ENCODE measurements around the gene TMEM43.

The TMEM43 gene

DNA sequence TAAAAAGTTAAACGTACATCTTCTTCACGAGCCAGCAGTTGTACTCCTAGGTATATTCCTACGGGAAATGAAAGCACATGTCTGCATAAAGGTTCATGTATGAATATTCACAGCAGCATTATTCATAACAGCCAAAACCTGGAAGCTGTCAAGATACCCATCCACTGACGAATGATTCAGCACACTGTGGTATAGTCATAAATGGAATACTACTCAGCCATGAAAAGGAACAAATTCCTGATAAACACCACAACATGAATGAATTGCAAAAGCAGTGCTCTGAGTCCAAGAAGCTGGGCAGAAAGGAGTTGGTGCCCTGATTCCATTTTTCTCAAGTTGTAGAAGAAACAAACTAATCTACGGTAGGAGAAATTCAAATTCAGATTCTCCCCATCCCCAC lies 3.9 kb downstream of the TMEM43 start:
- no peak overlapping the region for H3K4me3 Mint-ChIP-seq
- H3K9me3 Mint-ChIP-seq = no peaks in the 10 kb centered on the region
- H3K36me3 Mint-ChIP-seq (ENCODE audit: low read depth) = peaks cover 48% of the 10 kb centered on the region
- H3K27ac Mint-ChIP-seq = no peak overlapping the region
- no peaks in the 10 kb centered on the region for H3K27me3 Mint-ChIP-seq (ENCODE audit: low read depth)
- peaks cover 38% of the 10 kb centered on the region for H3K4me1 Mint-ChIP-seq (ENCODE audit: low read depth)

DNA sequence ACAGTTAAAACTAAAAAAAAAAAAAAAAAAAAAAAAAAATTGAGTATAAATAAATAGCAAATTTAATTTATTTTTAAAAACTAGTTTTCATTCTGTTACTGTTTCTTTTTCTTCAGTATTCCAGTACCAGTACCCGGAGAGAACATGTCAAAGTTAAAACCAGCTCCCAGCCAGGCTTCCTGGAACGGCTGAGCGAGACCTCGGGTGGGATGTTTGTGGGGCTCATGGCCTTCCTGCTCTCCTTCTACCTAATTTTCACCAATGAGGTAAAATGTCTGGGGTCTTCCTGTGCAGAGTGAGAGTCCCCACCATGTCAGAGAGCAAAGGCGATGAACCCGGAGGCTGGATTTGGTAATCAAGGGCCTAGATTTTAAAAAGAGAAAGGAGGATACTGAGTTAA lies 4.4 kb downstream of the TMEM43 start:
- Mint-ChIP-seq H3K36me3 (ENCODE audit: low read depth) (peaks cover 48% of the 10 kb centered on the region), H3K4me3 (no peak overlapping the region), H3K9me3 (no peaks in the 10 kb centered on the region), H3K4me1 (ENCODE audit: low read depth) (peaks cover 34% of the 10 kb centered on the region), H3K27ac (no peak overlapping the region), H3K27me3 (ENCODE audit: low read depth) (no peaks in the 10 kb centered on the region)

DNA sequence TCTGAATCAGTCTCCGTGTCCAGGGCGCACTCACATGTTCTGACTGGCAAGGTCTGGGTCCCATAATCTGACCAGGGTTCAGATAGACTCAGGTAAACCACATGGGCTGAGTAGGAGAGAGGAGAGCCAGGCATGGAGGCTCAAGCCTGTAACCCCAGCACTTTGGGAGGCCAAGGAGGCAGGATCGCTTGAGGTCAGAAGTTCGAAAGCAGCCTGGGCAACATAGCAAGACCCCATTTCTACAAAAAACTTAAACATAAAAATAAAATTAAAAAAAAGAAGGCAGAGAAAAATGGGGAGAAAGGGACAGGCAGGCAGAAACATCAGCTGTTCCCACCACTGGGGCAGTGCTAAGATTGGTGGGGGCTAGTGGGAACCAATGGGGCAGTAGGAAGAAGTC lies 5.4 kb downstream of the TMEM43 start:
- Mint-ChIP-seq H3K36me3 (ENCODE audit: low read depth) (peaks cover 48% of the 10 kb centered on the region), H3K4me1 (ENCODE audit: low read depth) (peaks cover 34% of the 10 kb centered on the region), H3K27ac (no peak overlapping the region), H3K9me3 (no peaks in the 10 kb centered on the region), H3K4me3 (no peak overlapping the region), H3K27me3 (ENCODE audit: low read depth) (no peaks in the 10 kb centered on the region)

DNA sequence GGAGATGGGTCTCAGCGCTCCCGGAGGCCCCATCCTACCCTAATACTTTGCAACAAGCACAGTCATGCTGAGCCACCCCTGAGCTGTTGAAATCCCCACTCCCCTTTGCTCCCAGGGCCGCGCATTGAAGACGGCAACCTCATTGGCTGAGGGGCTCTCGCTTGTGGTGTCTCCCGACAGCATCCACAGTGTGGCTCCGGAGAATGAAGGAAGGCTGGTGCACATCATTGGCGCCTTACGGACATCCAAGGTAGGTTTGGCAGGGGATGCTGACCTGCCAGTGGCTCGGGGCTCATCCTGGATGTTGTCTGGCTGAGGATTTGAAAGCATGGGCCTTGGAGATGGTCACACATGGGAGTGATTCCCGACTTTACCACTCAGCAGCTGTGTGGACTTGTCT lies 5.9 kb downstream of the TMEM43 start:
- Mint-ChIP-seq H3K4me3 (no peak overlapping the region), H3K36me3 (ENCODE audit: low read depth) (peaks cover 50% of the 10 kb centered on the region), H3K27ac (no peak overlapping the region), H3K9me3 (no peaks in the 10 kb centered on the region), H3K27me3 (ENCODE audit: low read depth) (no peaks in the 10 kb centered on the region), H3K4me1 (ENCODE audit: low read depth) (peaks cover 33% of the 10 kb centered on the region)

DNA sequence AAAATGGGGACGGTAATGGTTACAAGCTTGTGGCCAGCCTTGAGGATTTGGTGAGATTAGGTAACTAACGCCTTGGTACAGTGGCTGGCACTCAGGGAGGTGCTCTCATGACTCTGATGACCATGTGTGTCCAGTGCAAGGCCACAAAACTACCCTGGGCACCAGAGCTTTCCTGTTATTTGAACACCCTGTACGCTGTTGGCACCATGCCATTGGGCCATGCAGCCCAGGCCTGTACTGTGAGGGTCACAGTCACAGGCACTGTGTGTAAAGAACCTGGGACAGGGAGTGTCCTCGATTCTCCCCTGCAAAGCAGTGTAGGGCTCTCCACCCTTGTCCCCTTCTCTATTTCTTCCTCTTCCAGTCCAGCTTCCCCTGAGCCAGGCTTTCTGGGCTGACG lies 6.3 kb downstream of the TMEM43 start:
- Mint-ChIP-seq H3K4me3 (no peak overlapping the region), H3K27me3 (ENCODE audit: low read depth) (no peaks in the 10 kb centered on the region), H3K9me3 (no peaks in the 10 kb centered on the region), H3K4me1 (ENCODE audit: low read depth) (peaks cover 29% of the 10 kb centered on the region), H3K27ac (no peak overlapping the region), H3K36me3 (ENCODE audit: low read depth) (peaks cover 55% of the 10 kb centered on the region)

DNA sequence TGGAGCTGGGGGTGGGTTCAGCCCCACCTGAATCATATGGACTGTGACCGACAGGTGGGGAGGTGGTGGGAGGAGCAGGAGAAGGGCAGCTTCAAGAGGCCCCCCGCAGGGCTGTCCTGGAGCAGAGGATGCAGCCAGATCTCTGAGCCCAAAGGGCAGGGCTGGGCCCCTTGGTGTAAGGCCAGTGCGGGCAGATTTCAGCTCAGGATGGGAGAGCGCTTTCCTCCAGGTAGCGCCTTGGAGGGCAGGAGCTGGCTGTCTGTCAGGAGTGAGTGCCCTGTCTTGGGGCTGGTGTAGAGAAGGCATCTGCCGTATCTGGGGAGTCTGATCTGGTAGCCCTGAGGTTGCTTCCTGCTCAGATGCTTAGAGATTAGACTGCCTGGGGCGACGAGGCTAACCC lies 7.3 kb downstream of the TMEM43 start:
- Mint-ChIP-seq H3K9me3 (no peaks in the 10 kb centered on the region), H3K4me1 (ENCODE audit: low read depth) (peaks cover 20% of the 10 kb centered on the region), H3K27me3 (ENCODE audit: low read depth) (no peaks in the 10 kb centered on the region), H3K27ac (no peak overlapping the region), H3K4me3 (no peak overlapping the region), H3K36me3 (ENCODE audit: low read depth) (peaks cover 53% of the 10 kb centered on the region)

DNA sequence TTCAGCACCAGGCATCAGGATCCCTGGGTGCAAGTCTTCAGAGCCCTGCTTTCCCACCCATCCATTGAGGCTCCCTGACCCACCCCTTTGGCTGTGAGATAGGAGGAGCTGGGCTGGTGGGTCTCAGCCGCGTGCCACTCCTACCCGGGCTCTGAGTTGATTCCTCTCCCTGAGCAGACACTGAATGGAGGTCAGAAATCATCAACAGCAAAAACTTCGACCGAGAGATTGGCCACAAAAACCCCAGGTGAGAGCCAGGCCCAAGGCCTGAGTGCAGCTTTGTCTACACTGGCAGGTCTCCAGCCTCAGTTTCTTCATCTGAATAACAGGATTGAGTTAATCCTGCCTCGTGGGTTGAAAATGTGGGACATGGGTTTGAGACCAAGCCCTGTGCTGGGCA lies 7.8 kb downstream of the TMEM43 start:
- peak overlapping the region; percentile 11 for H3K27ac Mint-ChIP-seq

DNA sequence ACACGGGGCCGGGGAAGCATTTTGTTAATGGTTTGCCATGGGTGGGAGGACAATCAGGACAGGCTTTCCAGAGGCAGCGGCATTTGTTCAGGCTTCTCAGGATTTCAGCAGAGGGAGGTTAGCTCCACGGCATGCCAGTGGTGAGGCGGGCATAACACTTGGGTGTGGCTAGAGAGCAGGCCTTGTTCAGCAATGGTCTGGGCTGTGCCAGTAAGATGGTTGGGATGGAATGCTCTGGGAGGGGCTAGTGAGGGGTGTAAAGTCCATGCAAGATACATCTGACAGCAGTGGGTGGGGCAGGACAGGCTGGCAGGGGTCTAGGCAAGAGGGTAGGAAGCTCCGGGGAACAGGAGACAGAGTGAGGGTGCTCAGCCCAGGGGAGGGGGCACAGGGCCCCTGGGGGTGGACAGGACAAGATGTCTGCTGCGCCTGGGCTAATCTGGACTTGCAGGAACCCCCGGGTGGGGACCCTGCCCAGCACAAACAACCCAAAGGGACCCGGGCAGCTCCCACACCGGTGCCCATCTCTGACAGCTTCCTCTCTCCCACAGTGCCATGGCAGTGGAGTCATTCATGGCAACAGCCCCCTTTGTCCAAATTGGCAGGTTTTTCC lies 8.4 kb downstream of the TMEM43 start:
- Mint-ChIP-seq H3K4me1 (ENCODE audit: low read depth) (peaks cover 10% of the 10 kb centered on the region), H3K4me3 (no peak overlapping the region), H3K9me3 (no peaks in the 10 kb centered on the region), H3K27ac (peak overlapping the region; percentile 11), H3K36me3 (ENCODE audit: low read depth) (peaks cover 42% of the 10 kb centered on the region), H3K27me3 (ENCODE audit: low read depth) (no peaks in the 10 kb centered on the region)

More for the DNA sequence above, 7.8 kb downstream of the TMEM43 start:
- H3K36me3 Mint-ChIP-seq (ENCODE audit: low read depth) = peaks cover 48% of the 10 kb centered on the region
- H3K4me3 Mint-ChIP-seq = no peak overlapping the region
- peaks cover 16% of the 10 kb centered on the region for H3K4me1 Mint-ChIP-seq (ENCODE audit: low read depth)
- no peaks in the 10 kb centered on the region for H3K27me3 Mint-ChIP-seq (ENCODE audit: low read depth)
- H3K9me3 Mint-ChIP-seq = no peaks in the 10 kb centered on the region

DNA sequence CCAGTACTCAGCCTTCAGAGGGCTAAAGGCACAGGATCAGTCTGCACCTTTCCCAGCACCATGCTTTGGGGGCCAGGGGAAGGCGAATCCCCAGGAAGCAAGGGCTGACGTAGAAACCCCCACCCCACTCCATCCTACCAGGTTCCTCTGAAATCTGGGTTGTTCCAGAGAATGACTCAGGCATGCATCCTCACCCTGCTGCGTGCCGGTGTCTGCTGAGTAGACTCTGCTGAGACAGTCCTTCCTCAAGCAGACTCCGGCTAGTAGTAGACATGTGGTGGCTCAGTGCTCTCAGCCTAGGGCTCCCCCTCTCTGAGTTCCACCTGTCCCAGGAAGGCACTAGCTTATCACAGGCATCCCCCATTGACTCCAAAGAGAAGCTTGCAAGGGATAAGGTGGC lies 9.0 kb downstream of the TMEM43 start:
- H3K4me3 Mint-ChIP-seq = no peak overlapping the region
- H3K36me3 Mint-ChIP-seq (ENCODE audit: low read depth) = peaks cover 39% of the 10 kb centered on the region
- no peak overlapping the region for H3K27ac Mint-ChIP-seq
- H3K4me1 Mint-ChIP-seq (ENCODE audit: low read depth) = peaks cover 5% of the 10 kb centered on the region
- no peaks in the 10 kb centered on the region for H3K9me3 Mint-ChIP-seq
- no peaks in the 10 kb centered on the region for H3K27me3 Mint-ChIP-seq (ENCODE audit: low read depth)

DNA sequence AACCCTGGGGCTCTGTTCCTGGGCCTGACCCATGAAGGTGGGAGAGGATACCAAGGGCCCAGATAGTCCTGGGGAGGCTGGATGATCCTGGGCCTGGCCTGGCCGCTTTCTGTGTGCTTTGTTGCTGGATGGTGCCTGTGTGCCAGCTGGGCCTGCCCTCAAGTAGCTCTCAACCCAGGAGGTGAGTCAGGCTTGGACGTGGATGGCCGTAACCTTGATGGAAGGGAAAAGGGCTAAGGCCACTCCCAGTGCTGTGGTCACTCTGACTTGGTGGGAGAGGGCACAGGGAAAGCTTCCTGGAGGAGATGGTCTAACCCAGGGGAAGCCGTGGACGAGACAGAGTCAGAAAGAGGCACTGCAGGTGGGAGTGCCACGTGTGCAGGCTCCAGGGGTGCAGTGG lies 9.4 kb downstream of the TMEM43 start:
- Mint-ChIP-seq H3K9me3 (no peaks in the 10 kb centered on the region), H3K4me1 (ENCODE audit: low read depth) (peaks cover 5% of the 10 kb centered on the region), H3K36me3 (ENCODE audit: low read depth) (peaks cover 36% of the 10 kb centered on the region), H3K27ac (no peak overlapping the region), H3K27me3 (ENCODE audit: low read depth) (no peaks in the 10 kb centered on the region), H3K4me3 (no peak overlapping the region)

DNA sequence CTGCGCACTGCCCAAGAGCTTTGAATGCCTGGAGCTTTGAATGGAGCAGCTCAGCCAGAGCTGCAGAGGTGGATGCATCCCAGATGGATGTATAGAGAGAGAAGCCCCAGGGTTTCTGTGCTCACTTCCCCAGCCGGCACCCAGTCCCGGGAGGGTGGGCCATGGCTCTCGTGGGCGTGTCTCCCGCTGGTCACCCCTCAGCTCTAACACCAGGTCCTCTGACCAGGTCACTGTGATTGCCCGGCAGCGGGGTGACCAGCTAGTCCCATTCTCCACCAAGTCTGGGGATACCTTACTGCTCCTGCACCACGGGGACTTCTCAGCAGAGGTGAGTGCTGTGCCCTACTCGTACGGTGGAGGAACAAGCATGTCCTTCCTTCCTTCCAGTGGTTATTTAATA lies 10.7 kb downstream of the TMEM43 start:
- H3K4me3 Mint-ChIP-seq = no peak overlapping the region
- no peaks in the 10 kb centered on the region for H3K27me3 Mint-ChIP-seq (ENCODE audit: low read depth)
- H3K27ac Mint-ChIP-seq = no peak overlapping the region
- H3K4me1 Mint-ChIP-seq (ENCODE audit: low read depth) = peaks cover 3% of the 10 kb centered on the region
- peaks cover 33% of the 10 kb centered on the region for H3K36me3 Mint-ChIP-seq (ENCODE audit: low read depth)
- H3K9me3 Mint-ChIP-seq = no peaks in the 10 kb centered on the region

DNA sequence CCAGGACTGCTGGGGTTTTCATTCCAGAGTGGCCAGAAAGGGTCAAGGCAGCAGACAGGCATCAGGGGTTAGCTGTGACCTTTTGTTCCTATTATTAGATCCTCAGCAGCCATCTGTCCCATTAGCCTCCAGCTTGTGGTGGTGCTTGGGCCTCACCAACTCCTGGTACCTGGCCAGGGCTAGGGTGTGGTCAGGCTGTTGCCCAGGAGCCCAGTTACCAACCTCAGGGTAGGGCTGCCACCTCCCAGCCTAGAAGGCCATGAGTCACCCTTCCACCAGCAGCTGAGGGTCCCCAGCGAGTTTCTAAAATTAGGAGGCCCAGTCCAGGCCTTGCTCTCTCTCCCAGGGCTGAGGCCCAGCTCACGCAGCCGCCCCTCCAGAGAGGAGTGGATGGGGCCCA lies 12.2 kb downstream of the TMEM43 start:
- H3K27me3 Mint-ChIP-seq (ENCODE audit: low read depth) = no peaks in the 10 kb centered on the region
- H3K36me3 Mint-ChIP-seq (ENCODE audit: low read depth) = peaks cover 31% of the 10 kb centered on the region
- H3K4me1 Mint-ChIP-seq (ENCODE audit: low read depth) = peaks cover 6% of the 10 kb centered on the region
- no peak overlapping the region for H3K4me3 Mint-ChIP-seq
- H3K27ac Mint-ChIP-seq = no peak overlapping the region
- H3K9me3 Mint-ChIP-seq = no peaks in the 10 kb centered on the region

DNA sequence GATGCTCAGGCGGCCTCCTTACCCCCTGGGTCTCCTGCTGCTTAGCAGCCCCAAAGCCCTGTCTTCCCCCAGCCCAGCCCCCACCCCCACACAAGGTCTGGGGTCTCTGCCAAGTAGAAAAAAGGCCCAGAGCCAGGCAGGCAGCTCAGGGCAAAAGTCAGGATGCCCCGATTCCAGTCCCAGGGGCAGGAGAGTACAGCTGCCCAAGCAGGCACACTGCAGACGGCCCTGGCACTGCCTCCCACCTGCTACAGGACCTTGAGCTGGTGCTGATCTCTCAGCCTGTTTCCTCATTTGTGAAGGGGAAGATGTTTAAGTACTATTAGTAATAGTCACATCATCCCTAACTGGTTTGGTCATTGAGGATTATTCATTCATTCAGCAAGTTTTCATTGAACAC lies 12.6 kb downstream of the TMEM43 start:
- Mint-ChIP-seq H3K36me3 (ENCODE audit: low read depth) (peaks cover 31% of the 10 kb centered on the region), H3K9me3 (no peaks in the 10 kb centered on the region), H3K27ac (no peak overlapping the region)

DNA sequence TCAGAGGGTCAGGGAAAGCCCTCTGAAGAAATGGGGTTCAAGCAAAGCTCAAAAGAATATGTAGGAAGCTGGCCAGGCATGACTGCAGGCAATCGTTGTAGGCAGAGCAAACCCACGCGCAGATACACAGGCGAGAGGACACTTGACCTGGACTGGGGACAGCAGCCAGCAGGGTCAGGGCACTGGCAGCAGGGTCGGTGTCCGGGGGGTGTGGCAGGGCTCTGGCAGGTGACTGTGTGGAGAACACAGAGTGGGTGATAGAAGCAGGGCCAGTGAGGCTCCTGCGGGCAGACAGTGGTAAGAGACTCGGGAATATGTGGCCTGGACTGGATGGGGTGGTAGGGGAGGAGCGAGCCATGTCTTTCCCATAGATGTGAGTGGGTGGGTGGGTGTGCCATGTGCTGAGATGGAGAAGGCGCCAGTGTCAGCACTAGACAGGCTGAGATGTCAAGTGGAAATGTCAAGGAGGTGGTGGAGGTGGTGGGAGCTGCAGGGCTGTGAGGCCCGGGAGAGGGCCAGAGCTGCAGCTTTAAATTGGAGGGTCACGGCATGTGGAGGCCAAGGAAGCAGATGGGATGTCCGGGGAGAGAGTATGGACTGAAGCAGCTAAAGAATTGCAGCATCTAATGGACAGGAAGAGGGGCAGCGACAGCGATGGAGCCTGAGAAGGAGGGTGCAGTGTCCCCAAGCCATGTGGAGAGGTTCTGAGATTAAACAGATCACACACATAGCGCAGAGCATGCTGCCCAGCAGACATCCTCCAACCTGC lies 13.4 kb downstream of the TMEM43 start:
- Mint-ChIP-seq H3K36me3 (ENCODE audit: low read depth) (peaks cover 27% of the 10 kb centered on the region), H3K4me1 (ENCODE audit: low read depth) (peaks cover 17% of the 10 kb centered on the region), H3K27ac (peak overlapping the region; percentile 17), H3K9me3 (no peaks in the 10 kb centered on the region), H3K4me3 (no peak overlapping the region), H3K27me3 (ENCODE audit: low read depth) (no peaks in the 10 kb centered on the region)

More for the DNA sequence above, 12.6 kb downstream of the TMEM43 start:
- H3K4me3 Mint-ChIP-seq = no peak overlapping the region
- H3K27me3 Mint-ChIP-seq (ENCODE audit: low read depth) = no peaks in the 10 kb centered on the region
- H3K4me1 Mint-ChIP-seq (ENCODE audit: low read depth) = peaks cover 10% of the 10 kb centered on the region

DNA sequence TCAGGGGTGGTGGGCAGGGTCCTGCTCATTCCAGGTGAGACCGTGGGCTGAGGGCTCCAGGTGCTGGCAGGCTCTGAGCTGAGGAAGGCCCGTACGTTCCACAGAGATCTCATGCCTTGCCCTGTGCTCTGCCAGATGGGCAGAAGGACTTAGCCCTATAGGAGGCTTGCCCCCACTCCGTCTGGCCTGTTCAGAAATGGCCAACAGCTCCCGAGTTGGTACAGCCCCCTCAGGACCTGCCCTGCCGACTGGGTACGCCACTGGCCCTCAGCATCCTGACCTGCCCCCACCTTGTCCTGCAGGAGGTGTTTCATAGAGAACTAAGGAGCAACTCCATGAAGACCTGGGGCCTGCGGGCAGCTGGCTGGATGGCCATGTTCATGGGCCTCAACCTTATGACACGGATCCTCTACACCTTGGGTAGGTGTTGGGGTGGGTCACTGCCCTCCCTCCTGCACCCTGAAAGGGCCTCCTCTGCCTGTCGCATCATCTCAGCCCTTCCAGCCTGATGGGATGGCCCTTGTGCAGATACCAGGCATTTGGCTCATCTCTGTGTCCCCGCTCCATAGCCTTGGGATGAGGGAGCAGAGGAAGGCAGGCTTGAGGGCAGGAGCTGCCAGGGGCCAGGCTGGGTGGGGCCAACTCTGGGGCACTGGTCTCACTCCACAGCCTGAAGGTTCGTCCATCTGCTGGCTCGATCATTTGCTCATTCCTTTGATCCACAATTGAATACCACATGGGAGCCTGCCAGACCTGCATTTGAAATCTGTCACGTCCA lies 14.2 kb downstream of the TMEM43 start:
- Mint-ChIP-seq H3K36me3 (ENCODE audit: low read depth) (peaks cover 27% of the 10 kb centered on the region), H3K9me3 (no peaks in the 10 kb centered on the region), H3K27me3 (ENCODE audit: low read depth) (no peaks in the 10 kb centered on the region), H3K4me1 (ENCODE audit: low read depth) (peaks cover 23% of the 10 kb centered on the region), H3K4me3 (no peak overlapping the region), H3K27ac (peak overlapping the region; percentile 17)
